Measurements from ENCODE around the gene KRTDAP. TPM values are rescaled to one million over a fixed set of nuclear protein-coding genes. Genes with fewer than 3 reads are reported as not detected.

The KRTDAP gene
- total RNA-seq, 1 donor from 2014 or later, result not detected

DNA sequence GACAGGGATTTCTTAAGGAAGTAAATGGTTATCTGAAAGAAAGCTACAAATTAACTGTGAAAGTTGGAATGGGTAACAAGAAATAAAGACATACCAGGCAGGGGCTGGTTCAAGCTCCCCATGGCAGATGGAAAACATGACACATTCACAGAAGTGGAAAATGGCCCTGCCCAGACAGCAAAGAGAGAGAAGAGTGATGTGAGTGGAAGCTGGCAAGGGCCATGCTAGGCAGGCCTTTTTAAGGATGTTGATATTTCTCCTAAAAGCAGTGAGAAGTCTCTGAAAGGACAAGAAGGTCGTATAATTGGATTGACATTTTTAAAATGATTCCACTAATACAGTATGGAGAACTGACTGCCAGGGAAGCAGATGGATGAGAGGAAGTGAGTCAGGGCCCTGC, 45.5 kb downstream of the KRTDAP start:
- no peaks in the 10 kb centered on the region for H3K27me3 ChIP-seq (ENCODE audit: control insufficient read depth, insufficient read depth, low read length)
- H3K36me3 ChIP-seq (ENCODE audit: control insufficient read depth, insufficient read depth, low read length), result no peaks in the 10 kb centered on the region
- FAIRE-seq (no peak), DNase-seq (ENCODE audit: low read depth) (no peak)
- H3K4me3 ChIP-seq (ENCODE audit: low read depth, low read length), result no peak overlapping the region
- TF ChIP-seq, protein P1, sequence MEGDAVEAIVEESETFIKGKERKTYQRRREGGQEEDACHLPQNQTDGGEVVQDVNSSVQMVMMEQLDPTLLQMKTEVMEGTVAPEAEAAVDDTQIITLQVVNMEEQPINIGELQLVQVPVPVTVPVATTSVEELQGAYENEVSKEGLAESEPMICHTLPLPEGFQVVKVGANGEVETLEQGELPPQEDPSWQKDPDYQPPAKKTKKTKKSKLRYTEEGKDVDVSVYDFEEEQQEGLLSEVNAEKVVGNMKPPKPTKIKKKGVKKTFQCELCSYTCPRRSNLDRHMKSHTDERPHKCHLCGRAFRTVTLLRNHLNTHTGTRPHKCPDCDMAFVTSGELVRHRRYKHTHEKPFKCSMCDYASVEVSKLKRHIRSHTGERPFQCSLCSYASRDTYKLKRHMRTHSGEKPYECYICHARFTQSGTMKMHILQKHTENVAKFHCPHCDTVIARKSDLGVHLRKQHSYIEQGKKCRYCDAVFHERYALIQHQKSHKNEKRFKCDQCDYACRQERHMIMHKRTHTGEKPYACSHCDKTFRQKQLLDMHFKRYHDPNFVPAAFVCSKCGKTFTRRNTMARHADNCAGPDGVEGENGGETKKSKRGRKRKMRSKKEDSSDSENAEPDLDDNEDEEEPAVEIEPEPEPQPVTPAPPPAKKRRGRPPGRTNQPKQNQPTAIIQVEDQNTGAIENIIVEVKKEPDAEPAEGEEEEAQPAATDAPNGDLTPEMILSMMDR (IDR thresholded peaks at IDR 0.05; ENCODE audit: insufficient read depth, low read length, severe bottlenecking), result no peak

DNA sequence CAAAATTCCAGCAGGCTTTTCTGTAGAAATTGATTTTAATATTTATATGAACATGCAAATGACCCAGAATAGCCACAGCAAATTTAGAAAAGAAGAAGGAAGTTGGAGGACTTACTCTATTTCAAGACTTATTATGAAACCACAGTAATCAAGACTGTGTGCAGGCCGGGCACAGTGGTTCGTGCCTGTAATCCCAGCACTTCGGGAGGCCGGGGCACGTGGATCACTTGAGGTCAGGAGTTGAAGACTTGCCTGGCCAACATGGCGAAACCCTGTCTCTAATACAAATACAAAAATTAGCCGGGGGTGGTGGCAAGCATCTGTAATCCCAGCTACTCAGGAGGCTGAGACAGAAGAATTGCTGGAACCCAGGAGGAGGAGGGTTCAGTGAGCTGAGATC, 48.2 kb downstream of the KRTDAP start:
- Histone ChIP-seq H3K4me3 (ENCODE audit: low read depth, low read length) (no peak overlapping the region), H3K27me3 (ENCODE audit: control insufficient read depth, insufficient read depth, low read length) (peaks cover 1% of the 10 kb centered on the region), H3K36me3 (ENCODE audit: control insufficient read depth, insufficient read depth, low read length) (no peaks in the 10 kb centered on the region)
- no peak for DNase-seq (ENCODE audit: low read depth)
- no peak for FAIRE-seq
- TF ChIP-seq, protein P1 (IDR thresholded peaks at IDR 0.05; ENCODE audit: insufficient read depth, low read length, severe bottlenecking), result no peak

DNA sequence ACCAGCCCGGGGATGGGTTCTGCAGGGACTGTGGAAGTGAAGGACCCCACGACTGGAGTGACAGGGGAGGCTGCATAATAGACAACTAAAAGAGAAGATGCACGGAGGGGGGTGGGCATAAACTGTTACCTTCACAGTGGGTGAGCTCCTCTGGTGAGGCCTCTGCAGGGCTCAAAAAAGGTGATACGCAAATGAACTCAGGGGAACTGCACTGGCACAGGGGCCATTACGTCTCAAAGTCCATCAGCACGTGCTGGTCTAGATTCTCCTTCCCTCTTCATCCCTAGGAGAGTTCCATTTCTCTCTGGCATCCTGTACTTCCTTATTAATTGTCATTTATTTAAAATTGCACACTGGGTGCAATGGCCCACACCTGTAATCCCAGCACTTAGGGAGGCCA, 50.3 kb downstream of the KRTDAP start:
- H3K27me3 ChIP-seq (ENCODE audit: control insufficient read depth, insufficient read depth, low read length), result peaks cover 1% of the 10 kb centered on the region
- DNase-seq (ENCODE audit: low read depth) (no peak), FAIRE-seq (no peak)
- H3K4me3 ChIP-seq (ENCODE audit: low read depth, low read length), result no peak overlapping the region
- TF ChIP-seq, protein P1 (IDR thresholded peaks at IDR 0.05; ENCODE audit: insufficient read depth, low read length, severe bottlenecking), result no peak
- H3K36me3 ChIP-seq (ENCODE audit: control insufficient read depth, insufficient read depth, low read length), result no peaks in the 10 kb centered on the region

DNA sequence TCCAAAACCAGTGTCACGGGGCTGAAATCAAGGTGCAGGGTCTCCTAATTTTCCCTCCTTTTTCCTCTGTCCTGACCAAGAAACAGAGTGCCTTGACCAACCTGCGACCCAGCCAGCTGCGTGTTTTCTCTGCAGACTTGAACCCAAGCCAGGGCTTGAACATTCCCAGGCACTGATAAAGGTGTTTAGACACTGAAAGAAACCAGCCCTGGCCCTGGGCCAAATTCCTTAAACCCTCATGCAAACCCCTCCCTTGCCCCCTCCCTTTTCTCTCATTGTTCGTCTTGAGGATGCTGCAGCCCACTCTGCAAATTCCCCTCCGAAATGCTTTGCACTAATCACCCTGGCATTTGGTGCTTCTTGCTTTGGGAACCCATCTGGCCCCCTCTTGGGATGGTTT, 51.7 kb downstream of the KRTDAP start:
- FAIRE-seq, result no peak
- no peak for DNase-seq (ENCODE audit: low read depth)
- Histone ChIP-seq H3K36me3 (ENCODE audit: control insufficient read depth, insufficient read depth, low read length) (no peaks in the 10 kb centered on the region), H3K27me3 (ENCODE audit: control insufficient read depth, insufficient read depth, low read length) (peaks cover 1% of the 10 kb centered on the region), H3K4me3 (ENCODE audit: low read depth, low read length) (no peak overlapping the region)
- TF ChIP-seq, protein P1 (IDR thresholded peaks at IDR 0.05; ENCODE audit: insufficient read depth, low read length, severe bottlenecking), result no peak

DNA sequence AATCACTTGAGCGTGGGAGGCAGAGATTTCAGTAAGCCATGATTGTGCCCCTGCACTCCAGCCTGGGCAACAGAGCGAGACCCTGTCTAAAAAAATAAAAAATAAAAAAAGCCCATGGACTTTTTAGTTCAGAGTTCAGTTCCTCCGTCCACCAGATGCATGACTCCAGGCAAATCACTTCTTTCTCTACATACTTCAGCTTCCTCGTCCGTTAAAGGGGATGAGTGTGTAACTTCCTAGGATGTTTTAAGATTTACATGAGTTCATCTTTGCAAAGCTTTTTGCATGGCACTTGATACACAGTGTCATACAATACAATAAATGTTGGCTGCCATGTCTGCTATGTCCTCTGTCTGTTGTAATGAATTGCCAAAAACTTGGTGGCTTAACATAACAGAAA, 52.2 kb downstream of the KRTDAP start:
- H3K36me3 ChIP-seq (ENCODE audit: control insufficient read depth, insufficient read depth, low read length), result no peaks in the 10 kb centered on the region
- no peak for DNase-seq (ENCODE audit: low read depth)
- no peak overlapping the region for H3K4me3 ChIP-seq (ENCODE audit: low read depth, low read length)
- TF ChIP-seq, protein P1 (IDR thresholded peaks at IDR 0.05; ENCODE audit: insufficient read depth, low read length, severe bottlenecking), result no peak
- no peak for FAIRE-seq
- peaks cover 1% of the 10 kb centered on the region for H3K27me3 ChIP-seq (ENCODE audit: control insufficient read depth, insufficient read depth, low read length)

GRCh38 chr19:35437406-35437951, 52.8 kb downstream of the KRTDAP start:
- FAIRE-seq (no peak), DNase-seq (ENCODE audit: low read depth) (no peak)

More at GRCh38 chr19:35437406-35437951, 52.8 kb downstream of the KRTDAP start:
- Histone ChIP-seq H3K4me3 (ENCODE audit: low read depth, low read length) (no peak overlapping the region), H3K27me3 (ENCODE audit: control insufficient read depth, insufficient read depth, low read length) (peaks cover 1% of the 10 kb centered on the region), H3K36me3 (ENCODE audit: control insufficient read depth, insufficient read depth, low read length) (no peaks in the 10 kb centered on the region)
- TF ChIP-seq, protein P1 (IDR thresholded peaks at IDR 0.05; ENCODE audit: insufficient read depth, low read length, severe bottlenecking), result no peak
